ENCODE data around the gene PITPNM3.

The PITPNM3 gene

DNA sequence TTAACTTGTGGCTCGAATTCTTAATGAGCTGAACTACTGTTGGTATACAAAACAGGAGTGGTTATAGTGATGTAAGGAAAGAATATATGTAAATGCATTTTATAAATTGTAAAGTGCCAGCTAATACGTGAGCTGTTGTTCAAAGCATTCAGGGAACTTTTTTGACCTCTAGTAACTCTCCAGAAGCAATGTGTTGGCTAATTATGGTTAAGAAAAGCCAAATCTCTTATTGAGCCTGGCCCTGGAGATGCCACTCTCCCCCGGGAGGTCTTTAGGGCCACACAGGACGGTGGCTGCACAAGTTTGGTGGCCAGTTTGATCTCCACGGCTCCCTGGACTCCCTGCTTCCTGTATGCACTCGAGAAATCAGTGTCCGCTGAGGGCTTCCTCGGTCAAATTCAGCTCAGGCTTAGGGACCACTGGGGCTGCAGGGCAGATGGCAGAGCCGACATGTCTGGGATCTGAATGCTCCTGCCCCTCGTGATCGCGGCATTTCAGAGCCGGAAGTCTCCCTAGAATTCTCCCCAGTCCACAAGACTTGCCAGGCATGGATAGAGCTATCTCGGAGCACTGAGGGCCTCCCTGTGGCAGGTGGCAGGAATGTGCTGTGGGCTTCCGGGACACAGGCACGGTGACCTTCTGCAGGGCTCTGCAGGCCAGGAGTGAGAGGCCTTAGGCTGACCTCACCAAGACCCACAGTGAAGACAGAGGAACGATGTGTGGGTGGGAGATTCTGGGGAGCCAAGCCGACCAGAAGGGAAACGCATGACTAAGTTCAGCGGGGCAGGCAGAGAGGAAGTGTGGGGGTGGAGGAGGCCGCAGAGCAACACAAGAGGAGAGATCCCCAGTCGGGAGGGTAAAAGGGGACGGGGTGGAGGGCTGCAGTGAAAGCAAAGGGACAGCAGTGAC lies 18.6 kb upstream of the PITPNM3 start:
- TF ChIP-seq ZNF565 (CRISPR knock-in tag; conservative IDR thresholded peaks at IDR 0.05; ENCODE audit: low read depth) (no peak), ZFP30 (CRISPR knock-in tag; IDR thresholded peaks at IDR 0.05) (no peak), CSDC2 (CRISPR knock-in tag; IDR thresholded peaks at IDR 0.05) (no peak), ZNF70 (CRISPR knock-in tag; IDR thresholded peaks at IDR 0.05) (no peak), ZC3H10 (CRISPR knock-in tag; IDR thresholded peaks at IDR 0.05) (no peak), ZNF8 (CRISPR knock-in tag; IDR thresholded peaks at IDR 0.05) (no peak), SNAI2 (CRISPR knock-in tag; IDR thresholded peaks at IDR 0.05) (no peak), ESRRG (CRISPR knock-in tag; IDR thresholded peaks at IDR 0.05) (no peak), ARNTL (CRISPR knock-in tag; IDR thresholded peaks at IDR 0.05; ENCODE audit: borderline replicate concordance, low read depth) (no peak), TOX (CRISPR knock-in tag; IDR thresholded peaks at IDR 0.05; ENCODE audit: borderline replicate concordance) (no peak), GLIS3 (CRISPR knock-in tag; IDR thresholded peaks at IDR 0.05) (no peak), ISL1 (CRISPR knock-in tag; IDR thresholded peaks at IDR 0.05) (no peak), TCF4 (CRISPR knock-in tag; IDR thresholded peaks at IDR 0.05; ENCODE audit: borderline replicate concordance) (no peak), ZFP3 (CRISPR knock-in tag; IDR thresholded peaks at IDR 0.05) (no peak), BACH2 (CRISPR knock-in tag; IDR thresholded peaks at IDR 0.05; ENCODE audit: borderline replicate concordance) (no peak)
- TF ChIP-seq, protein P1, sequence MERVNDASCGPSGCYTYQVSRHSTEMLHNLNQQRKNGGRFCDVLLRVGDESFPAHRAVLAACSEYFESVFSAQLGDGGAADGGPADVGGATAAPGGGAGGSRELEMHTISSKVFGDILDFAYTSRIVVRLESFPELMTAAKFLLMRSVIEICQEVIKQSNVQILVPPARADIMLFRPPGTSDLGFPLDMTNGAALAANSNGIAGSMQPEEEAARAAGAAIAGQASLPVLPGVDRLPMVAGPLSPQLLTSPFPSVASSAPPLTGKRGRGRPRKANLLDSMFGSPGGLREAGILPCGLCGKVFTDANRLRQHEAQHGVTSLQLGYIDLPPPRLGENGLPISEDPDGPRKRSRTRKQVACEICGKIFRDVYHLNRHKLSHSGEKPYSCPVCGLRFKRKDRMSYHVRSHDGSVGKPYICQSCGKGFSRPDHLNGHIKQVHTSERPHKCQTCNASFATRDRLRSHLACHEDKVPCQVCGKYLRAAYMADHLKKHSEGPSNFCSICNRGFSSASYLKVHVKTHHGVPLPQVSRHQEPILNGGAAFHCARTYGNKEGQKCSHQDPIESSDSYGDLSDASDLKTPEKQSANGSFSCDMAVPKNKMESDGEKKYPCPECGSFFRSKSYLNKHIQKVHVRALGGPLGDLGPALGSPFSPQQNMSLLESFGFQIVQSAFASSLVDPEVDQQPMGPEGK (CRISPR knock-in tag; IDR thresholded peaks at IDR 0.05; ENCODE audit: borderline replicate concordance): no peak
- TF ChIP-seq, protein P2, sequence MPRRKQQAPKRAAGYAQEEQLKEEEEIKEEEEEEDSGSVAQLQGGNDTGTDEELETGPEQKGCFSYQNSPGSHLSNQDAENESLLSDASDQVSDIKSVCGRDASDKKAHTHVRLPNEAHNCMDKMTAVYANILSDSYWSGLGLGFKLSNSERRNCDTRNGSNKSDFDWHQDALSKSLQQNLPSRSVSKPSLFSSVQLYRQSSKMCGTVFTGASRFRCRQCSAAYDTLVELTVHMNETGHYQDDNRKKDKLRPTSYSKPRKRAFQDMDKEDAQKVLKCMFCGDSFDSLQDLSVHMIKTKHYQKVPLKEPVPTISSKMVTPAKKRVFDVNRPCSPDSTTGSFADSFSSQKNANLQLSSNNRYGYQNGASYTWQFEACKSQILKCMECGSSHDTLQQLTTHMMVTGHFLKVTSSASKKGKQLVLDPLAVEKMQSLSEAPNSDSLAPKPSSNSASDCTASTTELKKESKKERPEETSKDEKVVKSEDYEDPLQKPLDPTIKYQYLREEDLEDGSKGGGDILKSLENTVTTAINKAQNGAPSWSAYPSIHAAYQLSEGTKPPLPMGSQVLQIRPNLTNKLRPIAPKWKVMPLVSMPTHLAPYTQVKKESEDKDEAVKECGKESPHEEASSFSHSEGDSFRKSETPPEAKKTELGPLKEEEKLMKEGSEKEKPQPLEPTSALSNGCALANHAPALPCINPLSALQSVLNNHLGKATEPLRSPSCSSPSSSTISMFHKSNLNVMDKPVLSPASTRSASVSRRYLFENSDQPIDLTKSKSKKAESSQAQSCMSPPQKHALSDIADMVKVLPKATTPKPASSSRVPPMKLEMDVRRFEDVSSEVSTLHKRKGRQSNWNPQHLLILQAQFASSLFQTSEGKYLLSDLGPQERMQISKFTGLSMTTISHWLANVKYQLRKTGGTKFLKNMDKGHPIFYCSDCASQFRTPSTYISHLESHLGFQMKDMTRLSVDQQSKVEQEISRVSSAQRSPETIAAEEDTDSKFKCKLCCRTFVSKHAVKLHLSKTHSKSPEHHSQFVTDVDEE (CRISPR knock-in tag; IDR thresholded peaks at IDR 0.05): no peak
- TF ChIP-seq, protein P3, sequence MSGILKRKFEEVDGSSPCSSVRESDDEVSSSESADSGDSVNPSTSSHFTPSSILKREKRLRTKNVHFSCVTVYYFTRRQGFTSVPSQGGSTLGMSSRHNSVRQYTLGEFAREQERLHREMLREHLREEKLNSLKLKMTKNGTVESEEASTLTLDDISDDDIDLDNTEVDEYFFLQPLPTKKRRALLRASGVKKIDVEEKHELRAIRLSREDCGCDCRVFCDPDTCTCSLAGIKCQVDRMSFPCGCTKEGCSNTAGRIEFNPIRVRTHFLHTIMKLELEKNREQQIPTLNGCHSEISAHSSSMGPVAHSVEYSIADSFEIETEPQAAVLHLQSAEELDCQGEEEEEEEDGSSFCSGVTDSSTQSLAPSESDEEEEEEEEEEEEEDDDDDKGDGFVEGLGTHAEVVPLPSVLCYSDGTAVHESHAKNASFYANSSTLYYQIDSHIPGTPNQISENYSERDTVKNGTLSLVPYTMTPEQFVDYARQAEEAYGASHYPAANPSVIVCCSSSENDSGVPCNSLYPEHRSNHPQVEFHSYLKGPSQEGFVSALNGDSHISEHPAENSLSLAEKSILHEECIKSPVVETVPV (CRISPR knock-in tag; IDR thresholded peaks at IDR 0.05): no peak
- TF ChIP-seq, protein P4, sequence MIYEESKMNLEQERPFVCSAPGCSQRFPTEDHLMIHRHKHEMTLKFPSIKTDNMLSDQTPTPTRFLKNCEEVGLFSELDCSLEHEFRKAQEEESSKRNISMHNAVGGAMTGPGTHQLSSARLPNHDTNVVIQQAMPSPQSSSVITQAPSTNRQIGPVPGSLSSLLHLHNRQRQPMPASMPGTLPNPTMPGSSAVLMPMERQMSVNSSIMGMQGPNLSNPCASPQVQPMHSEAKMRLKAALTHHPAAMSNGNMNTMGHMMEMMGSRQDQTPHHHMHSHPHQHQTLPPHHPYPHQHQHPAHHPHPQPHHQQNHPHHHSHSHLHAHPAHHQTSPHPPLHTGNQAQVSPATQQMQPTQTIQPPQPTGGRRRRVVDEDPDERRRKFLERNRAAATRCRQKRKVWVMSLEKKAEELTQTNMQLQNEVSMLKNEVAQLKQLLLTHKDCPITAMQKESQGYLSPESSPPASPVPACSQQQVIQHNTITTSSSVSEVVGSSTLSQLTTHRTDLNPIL (CRISPR knock-in tag; IDR thresholded peaks at IDR 0.05; ENCODE audit: low read depth): no peak
- TF ChIP-seq, protein P5, sequence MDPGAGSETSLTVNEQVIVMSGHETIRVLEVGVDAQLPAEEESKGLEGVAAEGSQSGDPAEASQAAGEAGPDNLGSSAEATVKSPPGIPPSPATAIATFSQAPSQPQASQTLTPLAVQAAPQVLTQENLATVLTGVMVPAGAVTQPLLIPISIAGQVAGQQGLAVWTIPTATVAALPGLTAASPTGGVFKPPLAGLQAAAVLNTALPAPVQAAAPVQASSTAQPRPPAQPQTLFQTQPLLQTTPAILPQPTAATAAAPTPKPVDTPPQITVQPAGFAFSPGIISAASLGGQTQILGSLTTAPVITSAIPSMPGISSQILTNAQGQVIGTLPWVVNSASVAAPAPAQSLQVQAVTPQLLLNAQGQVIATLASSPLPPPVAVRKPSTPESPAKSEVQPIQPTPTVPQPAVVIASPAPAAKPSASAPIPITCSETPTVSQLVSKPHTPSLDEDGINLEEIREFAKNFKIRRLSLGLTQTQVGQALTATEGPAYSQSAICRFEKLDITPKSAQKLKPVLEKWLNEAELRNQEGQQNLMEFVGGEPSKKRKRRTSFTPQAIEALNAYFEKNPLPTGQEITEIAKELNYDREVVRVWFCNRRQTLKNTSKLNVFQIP (CRISPR knock-in tag; IDR thresholded peaks at IDR 0.05; ENCODE audit: borderline replicate concordance, low read depth): no peak
- peak; percentile 62 for ATAC-seq

DNA sequence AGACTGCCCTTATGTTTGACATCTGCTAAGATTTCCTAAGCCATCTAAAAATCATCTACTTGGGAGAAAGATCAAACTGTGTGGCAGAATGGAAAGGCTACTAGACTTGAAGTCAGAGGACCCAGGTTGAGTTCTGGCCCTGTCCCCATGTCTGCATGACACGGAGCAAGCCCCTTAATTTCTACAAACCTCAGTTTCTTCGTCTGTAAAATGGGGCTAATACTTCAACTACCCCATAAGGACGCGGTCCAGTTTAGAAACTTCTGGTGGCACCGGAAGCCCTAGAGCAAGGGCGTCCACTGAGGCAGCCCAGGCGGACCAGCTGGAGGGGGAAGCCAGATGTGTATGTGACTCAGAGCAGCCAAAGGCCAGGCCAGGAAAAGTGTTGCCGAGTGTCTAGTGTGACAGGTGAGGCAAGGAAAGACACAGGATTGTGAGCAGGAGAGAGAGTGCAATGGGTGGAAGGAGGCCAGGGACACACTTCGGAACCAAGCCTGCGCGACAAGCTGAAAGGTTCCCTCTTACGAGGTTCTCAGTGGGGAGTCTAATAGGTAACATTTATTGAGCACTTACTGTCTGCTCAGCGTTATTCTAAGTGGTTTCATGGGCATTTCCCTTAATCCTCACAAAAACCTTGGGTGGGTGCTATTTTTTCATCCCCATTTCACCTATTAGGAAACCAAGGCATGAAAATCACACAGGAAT lies 17.8 kb upstream of the PITPNM3 start:
- no peak for ATAC-seq
- TF ChIP-seq ZNF70 (CRISPR knock-in tag; IDR thresholded peaks at IDR 0.05) (no peak), TCF4 (CRISPR knock-in tag; IDR thresholded peaks at IDR 0.05; ENCODE audit: borderline replicate concordance) (no peak), ZC3H10 (CRISPR knock-in tag; IDR thresholded peaks at IDR 0.05) (no peak), CSDC2 (CRISPR knock-in tag; IDR thresholded peaks at IDR 0.05) (no peak), OSR1 (CRISPR knock-in tag; IDR thresholded peaks at IDR 0.05) (no peak), ESRRG (CRISPR knock-in tag; IDR thresholded peaks at IDR 0.05) (no peak), ZFP3 (CRISPR knock-in tag; IDR thresholded peaks at IDR 0.05) (no peak), PPARA (CRISPR knock-in tag; IDR thresholded peaks at IDR 0.05; ENCODE audit: borderline replicate concordance) (no peak), ZNF8 (CRISPR knock-in tag; IDR thresholded peaks at IDR 0.05) (no peak), TOX (CRISPR knock-in tag; IDR thresholded peaks at IDR 0.05; ENCODE audit: borderline replicate concordance) (no peak), ISL1 (CRISPR knock-in tag; IDR thresholded peaks at IDR 0.05) (no peak), BACH2 (CRISPR knock-in tag; IDR thresholded peaks at IDR 0.05; ENCODE audit: borderline replicate concordance) (no peak), ZNF565 (CRISPR knock-in tag; conservative IDR thresholded peaks at IDR 0.05; ENCODE audit: low read depth) (no peak)
- TF ChIP-seq, protein P4 (CRISPR knock-in tag; IDR thresholded peaks at IDR 0.05; ENCODE audit: low read depth): no peak
- TF ChIP-seq, protein P5 (CRISPR knock-in tag; IDR thresholded peaks at IDR 0.05; ENCODE audit: borderline replicate concordance, low read depth): no peak

Measured in SK-N-SH treated with all-trans-retinoic acid at 6 μM for 48 hours (cell line).